HepG2 (cell line): Measurements from ENCODE around the gene ZCCHC3. TPM values are rescaled to one million over a fixed set of nuclear protein-coding genes. Genes with fewer than 3 reads are reported as not detected.

Experiments
- ATAD3A ChIP-seq: sonication (generic); formaldehyde crosslinking; IDR thresholded peaks from 2 replicates; pipeline ENCODE4 v1.4.0; 2020; ENCODE audit warnings: missing genetic modification reagents
- FOSL1 ChIP-seq: sonication (generic); formaldehyde crosslinking; IDR thresholded peaks from 2 replicates; pipeline ENCODE4 v1.9.0; 2021; ENCODE audit warnings: missing genetic modification reagents, borderline replicate concordance
- GTF2F1 ChIP-seq: fragments of 150-350 bp; IDR thresholded peaks from 2 replicates; pipeline ENCODE4 v1.6.1; 2014; ENCODE audit warnings: low read length
- MTF1 ChIP-seq: sonication (generic); formaldehyde crosslinking; IDR thresholded peaks from 2 replicates; pipeline ENCODE4 v1.5.0; 2020; ENCODE audit warnings: missing genetic modification reagents
- MYNN ChIP-seq: sonication (generic); formaldehyde crosslinking; IDR thresholded peaks from 2 replicates; pipeline ENCODE4 v1.4.0; 2020; ENCODE audit warnings: mild to moderate bottlenecking, low read depth, missing genetic modification reagents
- NFYB ChIP-seq: sonication (generic); formaldehyde crosslinking; IDR thresholded peaks from 2 replicates; pipeline ENCODE4 v1.4.0; 2020; ENCODE audit warnings: missing genetic modification reagents
- SETDB1 ChIP-seq: sonication (generic); formaldehyde crosslinking; IDR thresholded peaks from 2 replicates; pipeline ENCODE4 v1.5.1; 2020; ENCODE audit warnings: missing genetic modification reagents, mild to moderate bottlenecking, borderline replicate concordance
- ZNF383 ChIP-seq: sonication (generic); formaldehyde crosslinking; IDR thresholded peaks from 2 replicates; pipeline ENCODE4 v1.4.0; 2020; ENCODE audit warnings: missing genetic modification reagents, mild to moderate bottlenecking, borderline replicate concordance
- ZNF652 ChIP-seq: IDR thresholded peaks from 2 replicates; pipeline ENCODE4 v1.6.1; 2016; ENCODE audit warnings: low read depth, borderline replicate concordance
- polyA plus RNA-seq, 8 experiments: library from polyadenylated mRNA; depleted of rRNA in 3 of 8; stranded (reverse) in 7 of 8; unstranded in 1 of 8; fragments of >200 nt; fragmentation: Illumina TruSeq in 4 of 8; extraction: Trizol in 4 of 8; gene quantifications; 2 replicates each; pipeline versions ENCODE4 v1.2.1 to v1.2.3, GENCODE V29; 2011 to 2016; ENCODE audit warnings: low read depth in 4 of 8, missing spikeins in 1 of 8, mixed read lengths in 1 of 8; ENCODE audit not compliant: insufficient read depth in 1 of 8
- total RNA-seq, 5 experiments: library from RNA; depleted of rRNA; stranded (reverse); fragments of >200 nt; fragmentation: Illumina TruSeq; extraction: Trizol; gene quantifications; 2 replicates each; pipeline ENCODE4 v1.2.3, GENCODE V29; 2016; ENCODE audit warnings: low read depth in 1 of 5
- TF ChIP-seq, protein P1 (sequence below): IDR thresholded peaks from 2 replicates; pipeline ENCODE4 v1.6.1; 2016; ENCODE audit warnings: low read depth
- TF ChIP-seq, protein P2 (sequence below): sonication (generic); formaldehyde crosslinking; IDR thresholded peaks from 2 replicates; pipeline ENCODE4 v1.5.0; 2020; ENCODE audit warnings: missing genetic modification reagents
- TF ChIP-seq, protein P3 (sequence below): sonication (generic); formaldehyde crosslinking; IDR thresholded peaks from 2 replicates; pipeline ENCODE4 v1.8.0; 2023; ENCODE audit warnings: mild to moderate bottlenecking, missing genetic modification reagents
- TF ChIP-seq, protein P4 (sequence below): sonication (generic); formaldehyde crosslinking; IDR thresholded peaks from 2 replicates; pipeline ENCODE4 v1.4.0; 2020; ENCODE audit warnings: missing genetic modification reagents, borderline replicate concordance
- TF ChIP-seq, protein P5 (sequence below), 2 experiments: fragments of 450-650 bp in 1 of 2; sonication (generic) in 1 of 2; formaldehyde crosslinking; IDR thresholded peaks; 2 replicates each; pipeline versions ENCODE4 v1.5.0 to v1.8.0; 2020 to 2022; ENCODE audit warnings: mild to moderate bottlenecking in 1 of 2, missing genetic modification reagents in 1 of 2
- TF ChIP-seq, protein P6 (sequence below): sonication (generic); formaldehyde crosslinking; IDR thresholded peaks from 2 replicates; pipeline ENCODE4 v1.4.0; 2020; ENCODE audit warnings: missing genetic modification reagents
- TF ChIP-seq, protein P7 (sequence below): sonication (generic); formaldehyde crosslinking; IDR thresholded peaks from 2 replicates; pipeline ENCODE4 v1.4.0; 2020; ENCODE audit warnings: mild to moderate bottlenecking, missing genetic modification reagents
- TF ChIP-seq, protein P8 (sequence below): sonication (generic); formaldehyde crosslinking; IDR thresholded peaks from 2 replicates; pipeline ENCODE4 v1.5.0; 2020; ENCODE audit warnings: missing genetic modification reagents, mild to moderate bottlenecking, borderline replicate concordance

ZCCHC3 gene
- total and polyA plus RNA-seq, 2 of the 13 experiments (the other 11 are each of a cell fraction or from before 2014, with no cell fraction given), result 46.6 to 63.0 TPM

DNA sequence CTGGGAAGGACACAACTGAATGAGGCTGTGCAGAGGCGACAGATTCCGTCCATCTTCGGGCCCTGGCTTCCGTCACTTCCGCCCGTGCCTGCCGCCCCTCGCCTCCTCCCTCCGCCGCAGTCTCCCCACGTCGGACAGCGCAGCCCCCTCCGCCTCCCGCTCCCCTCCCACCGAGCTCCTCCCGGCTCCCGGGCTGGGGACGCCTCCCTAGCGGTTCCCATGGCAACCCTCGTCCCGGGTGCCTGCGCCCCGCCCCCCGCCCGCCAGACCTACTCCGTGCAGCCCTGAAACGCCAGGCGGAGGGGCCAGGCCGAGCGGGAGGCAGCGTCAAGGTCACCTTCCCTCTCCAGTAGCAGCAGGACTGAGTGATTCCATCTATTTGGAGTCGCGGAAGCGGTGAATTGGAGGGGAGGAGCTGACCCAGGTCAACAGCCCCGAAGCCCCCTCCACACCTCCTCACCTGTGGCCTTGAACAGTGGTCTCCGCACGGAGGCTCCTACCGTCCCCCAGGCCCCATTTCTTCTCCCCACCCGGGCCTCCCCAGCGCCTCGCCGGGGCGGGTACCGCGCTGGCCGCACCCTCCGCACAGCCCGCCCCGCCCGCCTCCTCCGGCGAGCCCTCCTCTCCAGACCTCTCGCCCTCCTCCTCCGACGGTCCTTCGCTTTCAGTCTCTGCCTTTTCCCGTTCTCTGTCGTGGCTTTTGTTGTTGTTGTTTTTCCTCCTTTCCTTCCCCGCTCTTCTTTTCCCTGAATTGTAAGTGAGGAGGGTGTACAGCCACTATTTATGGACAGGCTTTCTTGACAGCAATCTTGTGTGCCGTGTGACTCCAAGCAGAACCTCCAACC, 50.5 kb downstream of the ZCCHC3 start (continued):
- TF ChIP-seq, protein P1, sequence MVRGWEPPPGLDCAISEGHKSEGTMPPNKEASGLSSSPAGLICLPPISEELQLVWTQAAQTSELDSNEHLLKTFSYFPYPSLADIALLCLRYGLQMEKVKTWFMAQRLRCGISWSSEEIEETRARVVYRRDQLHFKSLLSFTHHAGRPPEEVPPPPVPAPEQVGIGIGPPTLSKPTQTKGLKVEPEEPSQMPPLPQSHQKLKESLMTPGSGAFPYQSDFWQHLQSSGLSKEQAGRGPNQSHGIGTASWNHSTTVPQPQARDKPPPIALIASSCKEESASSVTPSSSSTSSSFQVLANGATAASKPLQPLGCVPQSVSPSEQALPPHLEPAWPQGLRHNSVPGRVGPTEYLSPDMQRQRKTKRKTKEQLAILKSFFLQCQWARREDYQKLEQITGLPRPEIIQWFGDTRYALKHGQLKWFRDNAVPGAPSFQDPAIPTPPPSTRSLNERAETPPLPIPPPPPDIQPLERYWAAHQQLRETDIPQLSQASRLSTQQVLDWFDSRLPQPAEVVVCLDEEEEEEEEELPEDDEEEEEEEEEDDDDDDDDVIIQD, result peak; percentile 95
- TF ChIP-seq ZNF383 (CRISPR knock-in tag), result no peak
- TF ChIP-seq, protein P2, sequence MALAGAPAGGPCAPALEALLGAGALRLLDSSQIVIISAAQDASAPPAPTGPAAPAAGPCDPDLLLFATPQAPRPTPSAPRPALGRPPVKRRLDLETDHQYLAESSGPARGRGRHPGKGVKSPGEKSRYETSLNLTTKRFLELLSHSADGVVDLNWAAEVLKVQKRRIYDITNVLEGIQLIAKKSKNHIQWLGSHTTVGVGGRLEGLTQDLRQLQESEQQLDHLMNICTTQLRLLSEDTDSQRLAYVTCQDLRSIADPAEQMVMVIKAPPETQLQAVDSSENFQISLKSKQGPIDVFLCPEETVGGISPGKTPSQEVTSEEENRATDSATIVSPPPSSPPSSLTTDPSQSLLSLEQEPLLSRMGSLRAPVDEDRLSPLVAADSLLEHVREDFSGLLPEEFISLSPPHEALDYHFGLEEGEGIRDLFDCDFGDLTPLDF (CRISPR knock-in tag), result peak; percentile 49; the same call in 1 of the 2 replicates
- TF ChIP-seq MTF1 (CRISPR knock-in tag), result 0 out of 2 replicates have a peak, but pooled peaks have one; percentile 14
- no peak for TF ChIP-seq ATAD3A (CRISPR knock-in tag)
- TF ChIP-seq, protein P3, sequence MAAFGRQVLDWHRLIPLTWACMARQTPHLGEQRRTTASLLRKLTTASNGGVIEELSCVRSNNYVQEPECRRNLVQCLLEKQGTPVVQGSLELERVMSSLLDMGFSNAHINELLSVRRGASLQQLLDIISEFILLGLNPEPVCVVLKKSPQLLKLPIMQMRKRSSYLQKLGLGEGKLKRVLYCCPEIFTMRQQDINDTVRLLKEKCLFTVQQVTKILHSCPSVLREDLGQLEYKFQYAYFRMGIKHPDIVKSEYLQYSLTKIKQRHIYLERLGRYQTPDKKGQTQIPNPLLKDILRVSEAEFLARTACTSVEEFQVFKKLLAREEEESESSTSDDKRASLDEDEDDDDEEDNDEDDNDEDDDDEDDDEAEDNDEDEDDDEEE (CRISPR knock-in tag), result peak; percentile 86
- TF ChIP-seq, protein P4, sequence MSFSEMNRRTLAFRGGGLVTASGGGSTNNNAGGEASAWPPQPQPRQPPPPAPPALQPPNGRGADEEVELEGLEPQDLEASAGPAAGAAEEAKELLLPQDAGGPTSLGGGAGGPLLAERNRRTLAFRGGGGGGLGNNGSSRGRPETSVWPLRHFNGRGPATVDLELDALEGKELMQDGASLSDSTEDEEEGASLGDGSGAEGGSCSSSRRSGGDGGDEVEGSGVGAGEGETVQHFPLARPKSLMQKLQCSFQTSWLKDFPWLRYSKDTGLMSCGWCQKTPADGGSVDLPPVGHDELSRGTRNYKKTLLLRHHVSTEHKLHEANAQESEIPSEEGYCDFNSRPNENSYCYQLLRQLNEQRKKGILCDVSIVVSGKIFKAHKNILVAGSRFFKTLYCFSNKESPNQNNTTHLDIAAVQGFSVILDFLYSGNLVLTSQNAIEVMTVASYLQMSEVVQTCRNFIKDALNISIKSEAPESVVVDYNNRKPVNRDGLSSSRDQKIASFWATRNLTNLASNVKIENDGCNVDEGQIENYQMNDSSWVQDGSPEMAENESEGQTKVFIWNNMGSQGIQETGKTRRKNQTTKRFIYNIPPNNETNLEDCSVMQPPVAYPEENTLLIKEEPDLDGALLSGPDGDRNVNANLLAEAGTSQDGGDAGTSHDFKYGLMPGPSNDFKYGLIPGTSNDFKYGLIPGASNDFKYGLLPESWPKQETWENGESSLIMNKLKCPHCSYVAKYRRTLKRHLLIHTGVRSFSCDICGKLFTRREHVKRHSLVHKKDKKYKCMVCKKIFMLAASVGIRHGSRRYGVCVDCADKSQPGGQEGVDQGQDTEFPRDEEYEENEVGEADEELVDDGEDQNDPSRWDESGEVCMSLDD (CRISPR knock-in tag), result peak; percentile 80; the same call in 1 of the 2 replicates
- no peak for TF ChIP-seq FOSL1 (CRISPR knock-in tag)
- peak; percentile 46; the same call in 1 of the 2 replicates for TF ChIP-seq NFYB
- TF ChIP-seq, protein P5, sequence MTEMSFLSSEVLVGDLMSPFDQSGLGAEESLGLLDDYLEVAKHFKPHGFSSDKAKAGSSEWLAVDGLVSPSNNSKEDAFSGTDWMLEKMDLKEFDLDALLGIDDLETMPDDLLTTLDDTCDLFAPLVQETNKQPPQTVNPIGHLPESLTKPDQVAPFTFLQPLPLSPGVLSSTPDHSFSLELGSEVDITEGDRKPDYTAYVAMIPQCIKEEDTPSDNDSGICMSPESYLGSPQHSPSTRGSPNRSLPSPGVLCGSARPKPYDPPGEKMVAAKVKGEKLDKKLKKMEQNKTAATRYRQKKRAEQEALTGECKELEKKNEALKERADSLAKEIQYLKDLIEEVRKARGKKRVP (CRISPR knock-in tag; IDR thresholded peaks at IDR 0.05), result peak in 1 of 2 experiments; percentile 82; a peak in 2 of 4 replicates
- TF ChIP-seq, protein P6, sequence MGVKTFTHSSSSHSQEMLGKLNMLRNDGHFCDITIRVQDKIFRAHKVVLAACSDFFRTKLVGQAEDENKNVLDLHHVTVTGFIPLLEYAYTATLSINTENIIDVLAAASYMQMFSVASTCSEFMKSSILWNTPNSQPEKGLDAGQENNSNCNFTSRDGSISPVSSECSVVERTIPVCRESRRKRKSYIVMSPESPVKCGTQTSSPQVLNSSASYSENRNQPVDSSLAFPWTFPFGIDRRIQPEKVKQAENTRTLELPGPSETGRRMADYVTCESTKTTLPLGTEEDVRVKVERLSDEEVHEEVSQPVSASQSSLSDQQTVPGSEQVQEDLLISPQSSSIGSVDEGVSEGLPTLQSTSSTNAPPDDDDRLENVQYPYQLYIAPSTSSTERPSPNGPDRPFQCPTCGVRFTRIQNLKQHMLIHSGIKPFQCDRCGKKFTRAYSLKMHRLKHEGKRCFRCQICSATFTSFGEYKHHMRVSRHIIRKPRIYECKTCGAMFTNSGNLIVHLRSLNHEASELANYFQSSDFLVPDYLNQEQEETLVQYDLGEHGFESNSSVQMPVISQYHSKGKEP (CRISPR knock-in tag), result 0 out of 2 replicates have a peak, but pooled peaks have one; percentile 43
- TF ChIP-seq, protein P7, sequence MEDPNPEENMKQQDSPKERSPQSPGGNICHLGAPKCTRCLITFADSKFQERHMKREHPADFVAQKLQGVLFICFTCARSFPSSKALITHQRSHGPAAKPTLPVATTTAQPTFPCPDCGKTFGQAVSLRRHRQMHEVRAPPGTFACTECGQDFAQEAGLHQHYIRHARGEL, result 0 out of 2 replicates have a peak, but pooled peaks have one; percentile 9
- no peak for TF ChIP-seq ZNF652
- TF ChIP-seq, protein P8, sequence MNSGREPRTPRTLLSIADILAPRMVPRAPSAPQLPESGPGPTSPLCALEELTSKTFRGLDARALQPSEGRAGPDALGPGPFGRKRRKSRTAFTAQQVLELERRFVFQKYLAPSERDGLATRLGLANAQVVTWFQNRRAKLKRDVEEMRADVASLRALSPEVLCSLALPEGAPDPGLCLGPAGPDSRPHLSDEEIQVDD, result 0 out of 2 replicates have a peak, but pooled peaks have one; percentile 64
- peak; percentile 79 for TF ChIP-seq MYNN (CRISPR knock-in tag)
- no peak for TF ChIP-seq GTF2F1
- no peak for TF ChIP-seq SETDB1 (CRISPR knock-in tag)
